ENCODE measurements around the gene TACR3. TPM values are rescaled to one million over a fixed set of nuclear protein-coding genes. Genes with fewer than 3 reads are reported as not detected.

Gene TACR3
- total and polyA plus RNA-seq, 9 of the 15 experiments (the other 6 are each of a cell fraction or from before 2014, with no cell fraction given) = not detected

- TF ChIP-seq CHD7 (IDR thresholded peaks at IDR 0.05; ENCODE audit: low read depth, low read length) = no peak
Observed at GRCh38 chr4:103591841-103592240, 127.9 kb downstream of the TACR3 start (continued).
